HepG2 (cell line): Measurements from ENCODE around the gene VAX1. TPM values are rescaled to one million over a fixed set of nuclear protein-coding genes. Genes with fewer than 3 reads are reported as not detected.

ENCODE experiments used
- ATAC-seq: fragments of 200-7000 bp; cut with Tn5 transposase; 3 replicates; pipeline ENCODE4 v1.9.1; 2020; ENCODE audit warnings: mild to moderate bottlenecking, moderate library complexity
- BruUV-seq: library from RNA; stranded (reverse); fragments of 400-500 nt; replicated peaks from 2 replicates; lab custom pipeline; 2021; lab: Mats Ljungman, UMichigan
- CTCF ChIA-PET: fragments of 300-600 bp; formaldehyde crosslinking; extraction: SDS; loops from one replicate; lab custom pipeline; 2021; ENCODE audit warnings: low total read pairs, inconsistent platforms, low intra/inter-chr PET ratio; lab: Yijun Ruan, JAX
- POLR2A ChIA-PET: fragments of 350-600 bp; sonication (Branson Sonifier 250); formaldehyde crosslinking; loops from one replicate; lab custom pipeline; 2020; ENCODE audit warnings: antibody characterized with exemption, inconsistent platforms; lab: Yijun Ruan, JAX
- DNase-seq: peaks from one replicate; pipeline ENCODE4 v3.0.0-alpha.2; 2015; ENCODE audit warnings: low spot score
- FAIRE-seq: peaks from 3 replicates; lab custom pipeline; 2011; peaks lifted over from hg19 to GRCh38; lab: Jason Lieb, UNC
- H2AFZ ChIP-seq: one replicate; pipeline ENCODE4 v1.6.1; 2011; ENCODE audit warnings: low read length, inconsistent platforms
- H3K27ac ChIP-seq: fragments of 300-600 bp; 3 replicates; pipeline ENCODE4 v1.8.0; 2011; ENCODE audit warnings: mixed run types, mild to moderate bottlenecking, mixed read lengths, low read length, inconsistent platforms; ENCODE audit not compliant: insufficient read depth; ENCODE audit errors: extremely low read length
- H3K27me3 ChIP-seq, 2 experiments: fragments of 200-600 bp in 1 of 2; 2 replicates in 1 of 2; 3 replicates in 1 of 2; pipeline versions ENCODE4 v1.6.0 to v1.8.0; 2011; ENCODE audit warnings: low read length in 2 of 2, mild to moderate bottlenecking in 2 of 2, moderate library complexity in 2 of 2, inconsistent platforms in 1 of 2; ENCODE audit not compliant: insufficient read depth in 2 of 2, control insufficient read depth in 1 of 2
- H3K36me3 ChIP-seq, 2 experiments: fragments of 200-600 bp in 1 of 2; replicated peaks in 1 of 2; 2 replicates in 1 of 2; 3 replicates in 1 of 2; pipeline versions ENCODE4 v1.5.1 to v1.8.0; 2011; ENCODE audit warnings: low read length in 2 of 2, inconsistent platforms in 1 of 2; ENCODE audit not compliant: insufficient read depth in 2 of 2, control insufficient read depth in 1 of 2
- H3K4me1 ChIP-seq: 2 replicates; pipeline ENCODE4 v1.5.1; 2012; ENCODE audit warnings: low read length, inconsistent platforms; ENCODE audit not compliant: insufficient read depth
- H3K4me2 ChIP-seq: 2 replicates; pipeline ENCODE4 v1.6.0; 2011; ENCODE audit warnings: low read depth, low read length, inconsistent platforms
- H3K4me3 ChIP-seq, 3 experiments: fragments of 200-600 bp in 1 of 3; sonication (generic), shearing (Covaris generic) in 1 of 3; replicated peaks in 1 of 3; 2 replicates each; pipeline ENCODE4 v1.5.1; 2011 to 2016; ENCODE audit warnings: low read length in 3 of 3, inconsistent platforms in 2 of 3, low read depth in 2 of 3, mild to moderate bottlenecking in 2 of 3, control low read depth in 1 of 3, mixed read lengths in 1 of 3; ENCODE audit not compliant: insufficient read depth in 1 of 3
- H3K79me2 ChIP-seq: one replicate; pipeline ENCODE4 v1.6.1; 2011; ENCODE audit warnings: low read length, inconsistent platforms; ENCODE audit not compliant: insufficient read depth
- H3K9ac ChIP-seq: 2 replicates; pipeline ENCODE4 v1.6.0; 2011; ENCODE audit warnings: mild to moderate bottlenecking, low read depth, low read length, inconsistent platforms; ENCODE audit not compliant: insufficient read depth
- H3K9me3 ChIP-seq: 2 replicates; pipeline ENCODE4 v1.5.1; 2012; ENCODE audit warnings: mild to moderate bottlenecking, low read length
- H4K20me1 ChIP-seq: 2 replicates; pipeline ENCODE4 v1.6.0; 2011; ENCODE audit warnings: inconsistent platforms, mild to moderate bottlenecking, low read length, moderate library complexity; ENCODE audit not compliant: insufficient read depth
- MED13 ChIP-seq: sonication (generic); formaldehyde crosslinking; IDR thresholded peaks from 2 replicates; pipeline ENCODE4 v1.5.0; 2020; ENCODE audit warnings: missing genetic modification reagents
- RAD21 ChIP-seq: fragments of 450-650 bp; formaldehyde crosslinking; IDR thresholded peaks from 2 replicates; pipeline ENCODE4 v1.5.0; 2020; ENCODE audit warnings: mild to moderate bottlenecking
- TAF1 ChIP-seq: sonication (generic); formaldehyde crosslinking; IDR thresholded peaks from 2 replicates; pipeline ENCODE4 v1.4.0; 2020; ENCODE audit warnings: missing genetic modification reagents
- ZHX2 ChIP-seq, 2 experiments: sonication (generic) in 1 of 2; formaldehyde crosslinking in 1 of 2; IDR thresholded peaks; 2 replicates each; pipeline versions ENCODE4 v1.6.1 to v1.9.0; 2014 to 2022; ENCODE audit warnings: antibody characterized with exemption in 1 of 2, borderline replicate concordance in 1 of 2, inconsistent platforms in 1 of 2, low read depth in 1 of 2, missing genetic modification reagents in 1 of 2
- ZNF574 ChIP-seq: sonication (generic); formaldehyde crosslinking; IDR thresholded peaks from 2 replicates; pipeline ENCODE4 v1.4.0; 2020; ENCODE audit warnings: missing genetic modification reagents
- WGBS: methylation state at CpG from one replicate; pipeline ENCODE4 v1.1.6; 2017; ENCODE audit warnings: low lambda C conversion rate; 5-methylcytosine and 5-hydroxymethylcytosine counted together
- in situ Hi-C: cut with HindIII; loops from 2 replicates; pipeline ENCODE4 v1.10.0; 2017; ENCODE audit warnings: low pct_unique_long_range_greater_than_20kb; ENCODE audit not compliant: extremely low pct_ligation_motif_present
- intact Hi-C: fragments of 100-400 bp; cut with micrococcal nuclease; formaldehyde crosslinking; loops from one replicate; pipeline ENCODE4 v1.10.0; 2022; ENCODE audit not compliant: unreplicated experiment
- polyA plus RNA-seq, 8 experiments: library from polyadenylated mRNA; depleted of rRNA in 3 of 8; stranded (reverse) in 7 of 8; unstranded in 1 of 8; fragments of >200 nt; fragmentation: Illumina TruSeq in 4 of 8; extraction: Trizol in 4 of 8; gene quantifications; 2 replicates each; pipeline versions ENCODE4 v1.2.1 to v1.2.3, GENCODE V29; 2011 to 2016; ENCODE audit warnings: low read depth in 4 of 8, missing spikeins in 1 of 8, mixed read lengths in 1 of 8; ENCODE audit not compliant: insufficient read depth in 1 of 8
- total RNA-seq, 5 experiments: library from RNA; depleted of rRNA; stranded (reverse); fragments of >200 nt; fragmentation: Illumina TruSeq; extraction: Trizol; gene quantifications; 2 replicates each; pipeline ENCODE4 v1.2.3, GENCODE V29; 2016; ENCODE audit warnings: low read depth in 1 of 5
- TF ChIP-seq, protein P1 (sequence below): sonication (generic); formaldehyde crosslinking; IDR thresholded peaks from 2 replicates; pipeline ENCODE4 v1.4.0; 2020; ENCODE audit warnings: missing genetic modification reagents
- TF ChIP-seq, protein P2 (sequence below): sonication (generic); formaldehyde crosslinking; IDR thresholded peaks from 2 replicates; pipeline ENCODE4 v1.9.0; 2022; ENCODE audit warnings: missing genetic modification reagents, mild to moderate bottlenecking, borderline replicate concordance
- TF ChIP-seq, protein P3 (sequence below): IDR thresholded peaks from 2 replicates; pipeline ENCODE4 v1.6.1; 2016; ENCODE audit warnings: mild to moderate bottlenecking

VAX1 gene
- total and polyA plus RNA-seq, 2 of the 13 experiments (the other 11 are each of a cell fraction or from before 2014, with no cell fraction given): not detected

DNA sequence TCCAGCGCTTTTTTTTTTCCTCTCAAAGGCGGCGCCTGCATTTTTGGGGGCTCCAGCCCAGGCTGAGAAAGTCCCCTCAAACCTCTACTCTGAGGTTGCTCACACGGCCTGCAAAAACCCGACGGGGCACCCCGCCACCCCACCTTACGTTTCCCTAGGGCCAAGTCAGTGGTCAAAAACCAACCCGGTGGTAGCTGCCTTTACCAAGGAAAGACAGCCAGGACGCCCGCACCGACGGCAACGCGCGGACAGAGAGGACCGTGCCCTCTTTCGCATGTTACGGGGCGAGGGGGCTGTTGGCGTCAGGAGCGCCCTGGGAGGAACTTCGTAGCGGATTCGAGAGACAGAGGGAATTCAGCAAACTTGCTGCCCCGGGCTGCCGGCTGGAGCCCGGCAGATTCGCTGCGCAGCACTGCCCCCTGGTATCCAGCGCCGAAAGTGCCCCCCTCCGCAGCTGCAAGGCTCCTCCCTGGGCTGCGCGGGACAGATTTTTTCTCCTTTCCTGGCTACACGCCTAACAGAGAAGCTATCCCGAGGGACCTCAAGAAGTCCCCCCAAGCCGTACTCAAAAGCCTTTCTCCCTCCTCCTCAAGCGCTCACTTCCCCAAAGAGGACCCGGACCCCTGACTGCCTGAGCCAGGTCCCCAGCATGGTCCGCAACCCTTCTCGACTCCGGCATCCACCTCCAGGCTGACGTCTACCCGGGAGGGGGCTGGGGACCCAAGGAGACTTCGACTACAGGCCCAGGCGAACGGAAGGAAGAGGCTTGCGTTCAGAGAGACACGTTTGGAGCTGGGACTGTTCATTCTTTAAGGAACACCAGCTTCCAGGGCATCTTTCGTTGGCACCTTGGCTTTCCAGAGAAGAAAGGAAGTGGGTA, 27.7 kb upstream of the VAX1 start:
- 6% methylated on average over 8 of the region's 51 CpGs for WGBS
- TF ChIP-seq ZHX2 (IDR thresholded peaks at IDR 0.05; ENCODE audit: low read depth) (no peak), ZHX2 (CRISPR knock-in tag; IDR thresholded peaks at IDR 0.05; ENCODE audit: borderline replicate concordance) (no peak), TAF1 (CRISPR knock-in tag) (peak; percentile 36; the same call in 1 of the 2 replicates), RAD21 (CRISPR knock-in tag) (peak; percentile 87), MED13 (0 out of 2 replicates have a peak, but pooled peaks have one; percentile 43), ZNF574 (CRISPR knock-in tag) (0 out of 2 replicates have a peak, but pooled peaks have one; percentile 14)
- TF ChIP-seq, protein P1, sequence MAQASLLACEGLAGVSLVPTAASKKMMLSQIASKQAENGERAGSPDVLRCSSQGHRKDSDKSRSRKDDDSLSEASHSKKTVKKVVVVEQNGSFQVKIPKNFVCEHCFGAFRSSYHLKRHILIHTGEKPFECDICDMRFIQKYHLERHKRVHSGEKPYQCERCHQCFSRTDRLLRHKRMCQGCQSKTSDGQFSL: no peak
- TF ChIP-seq, protein P2, sequence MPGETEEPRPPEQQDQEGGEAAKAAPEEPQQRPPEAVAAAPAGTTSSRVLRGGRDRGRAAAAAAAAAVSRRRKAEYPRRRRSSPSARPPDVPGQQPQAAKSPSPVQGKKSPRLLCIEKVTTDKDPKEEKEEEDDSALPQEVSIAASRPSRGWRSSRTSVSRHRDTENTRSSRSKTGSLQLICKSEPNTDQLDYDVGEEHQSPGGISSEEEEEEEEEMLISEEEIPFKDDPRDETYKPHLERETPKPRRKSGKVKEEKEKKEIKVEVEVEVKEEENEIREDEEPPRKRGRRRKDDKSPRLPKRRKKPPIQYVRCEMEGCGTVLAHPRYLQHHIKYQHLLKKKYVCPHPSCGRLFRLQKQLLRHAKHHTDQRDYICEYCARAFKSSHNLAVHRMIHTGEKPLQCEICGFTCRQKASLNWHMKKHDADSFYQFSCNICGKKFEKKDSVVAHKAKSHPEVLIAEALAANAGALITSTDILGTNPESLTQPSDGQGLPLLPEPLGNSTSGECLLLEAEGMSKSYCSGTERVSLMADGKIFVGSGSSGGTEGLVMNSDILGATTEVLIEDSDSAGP (CRISPR knock-in tag): peak; percentile 21; the same call in 1 of the 2 replicates
- TF ChIP-seq, protein P3, sequence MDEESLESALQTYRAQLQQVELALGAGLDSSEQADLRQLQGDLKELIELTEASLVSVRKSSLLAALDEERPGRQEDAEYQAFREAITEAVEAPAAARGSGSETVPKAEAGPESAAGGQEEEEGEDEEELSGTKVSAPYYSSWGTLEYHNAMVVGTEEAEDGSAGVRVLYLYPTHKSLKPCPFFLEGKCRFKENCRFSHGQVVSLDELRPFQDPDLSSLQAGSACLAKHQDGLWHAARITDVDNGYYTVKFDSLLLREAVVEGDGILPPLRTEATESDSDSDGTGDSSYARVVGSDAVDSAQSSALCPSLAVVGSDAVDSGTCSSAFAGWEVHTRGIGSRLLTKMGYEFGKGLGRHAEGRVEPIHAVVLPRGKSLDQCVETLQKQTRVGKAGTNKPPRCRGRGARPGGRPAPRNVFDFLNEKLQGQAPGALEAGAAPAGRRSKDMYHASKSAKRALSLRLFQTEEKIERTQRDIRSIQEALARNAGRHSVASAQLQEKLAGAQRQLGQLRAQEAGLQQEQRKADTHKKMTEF (CRISPR knock-in tag): no peak

More for the DNA sequence above, 27.7 kb upstream of the VAX1 start:
- in situ Hi-C loops (loop anchor here (5.0 to 10.0 kb wide), 2 partner anchors 161 to 368 kb away; partner anchors contain the start of gene SHTN1), intact Hi-C loops (loop anchor here (1.0 to 5.0 kb wide), 3 partner anchors 53 to 368 kb away; no protein-coding TSS in a partner anchor)
- peak; percentile 82 for ATAC-seq
- BruUV-seq: no TSS peak
- peak overlapping the region in 1 of 3 experiments; percentile 53; a peak in 1 of 6 replicates for H3K4me3 ChIP-seq
- peaks cover 6 to 90% of the 10 kb centered on the region in 2 experiments for H3K27me3 ChIP-seq
- DNase-seq: no peak
- no peak overlapping the region for H3K27ac ChIP-seq
- CTCF ChIA-PET: interaction anchor here (0.9 to 5.0 kb wide), 2 partner anchors 9 to 369 kb away, joined by 3 to 60 read pairs; no protein-coding TSS in a partner anchor
- FAIRE-seq: no peak
- H3K4me2 ChIP-seq: peak overlapping the region; percentile 71
- no peaks in the 10 kb centered on the region for H3K36me3 ChIP-seq
- no peak overlapping the region for H3K9ac ChIP-seq
- no peaks in the 10 kb centered on the region for H4K20me1 ChIP-seq
- H3K79me2 ChIP-seq: no peaks in the 10 kb centered on the region
- peaks cover 17% of the 10 kb centered on the region for H3K4me1 ChIP-seq
- POLR2A ChIA-PET: no interaction called here
- H3K9me3 ChIP-seq: no peaks in the 10 kb centered on the region
- no peak overlapping the region for H2AFZ ChIP-seq
